Astrocyte (in vitro differentiated cells and primary cell): ENCODE results near the gene GPX4.

Experiments
- CTCF ChIP-seq: IDR thresholded peaks from 2 replicates; pipeline ENCODE4 v1.5.1; 2011; ENCODE audit warnings: low read depth, mild to moderate bottlenecking, inconsistent platforms, low read length, moderate library complexity; ENCODE audit not compliant: insufficient read depth
- EZH2 ChIP-seq: IDR thresholded peaks from 2 replicates; pipeline ENCODE4 v1.6.1; 2012; ENCODE audit warnings: mild to moderate bottlenecking, low read length, inconsistent platforms; ENCODE audit not compliant: insufficient read depth

- no peak for TF ChIP-seq CTCF
- no peak for TF ChIP-seq EZH2
Measured at GRCh38 chr19:1112268-1113029, 8.7 kb downstream of the GPX4 start.
